HepG2 (cell line): ENCODE data around the gene TEX14.

Experiments
- BHLHE40 ChIP-seq: IDR thresholded peaks from 2 replicates; pipeline ENCODE4 v1.6.1; 2011; ENCODE audit warnings: low read length, improper control_type of control experiment
- CBX5 ChIP-seq: sonication (generic); formaldehyde crosslinking; IDR thresholded peaks from 2 replicates; pipeline ENCODE4 v1.4.0; 2020; ENCODE audit warnings: missing genetic modification reagents, borderline replicate concordance
- RAD21 ChIP-seq: fragments of 450-650 bp; formaldehyde crosslinking; IDR thresholded peaks from 2 replicates; pipeline ENCODE4 v1.5.0; 2020; ENCODE audit warnings: mild to moderate bottlenecking
- ZMYM4 ChIP-seq: sonication (generic); formaldehyde crosslinking; IDR thresholded peaks from 2 replicates; pipeline ENCODE4 v1.8.1; 2023; ENCODE audit warnings: mild to moderate bottlenecking, missing genetic modification reagents
- ZNF775 ChIP-seq: sonication (generic); formaldehyde crosslinking; IDR thresholded peaks from 2 replicates; pipeline ENCODE4 v1.4.0; 2020; ENCODE audit warnings: missing genetic modification reagents, mild to moderate bottlenecking, moderate library complexity, borderline replicate concordance
- TF ChIP-seq, protein P1 (sequence below): sonication (generic); formaldehyde crosslinking; IDR thresholded peaks from 2 replicates; pipeline ENCODE4 v1.5.0; 2020; ENCODE audit warnings: mild to moderate bottlenecking, missing genetic modification reagents, moderate library complexity
- TF ChIP-seq, protein P2 (sequence below), 2 experiments: IDR thresholded peaks; 2 replicates each; pipeline ENCODE4 v1.6.1; 2011 to 2012; ENCODE audit warnings: low read length in 2 of 2, borderline replicate concordance in 1 of 2, low read depth in 1 of 2, mild to moderate bottlenecking in 1 of 2, moderate library complexity in 1 of 2

DNA sequence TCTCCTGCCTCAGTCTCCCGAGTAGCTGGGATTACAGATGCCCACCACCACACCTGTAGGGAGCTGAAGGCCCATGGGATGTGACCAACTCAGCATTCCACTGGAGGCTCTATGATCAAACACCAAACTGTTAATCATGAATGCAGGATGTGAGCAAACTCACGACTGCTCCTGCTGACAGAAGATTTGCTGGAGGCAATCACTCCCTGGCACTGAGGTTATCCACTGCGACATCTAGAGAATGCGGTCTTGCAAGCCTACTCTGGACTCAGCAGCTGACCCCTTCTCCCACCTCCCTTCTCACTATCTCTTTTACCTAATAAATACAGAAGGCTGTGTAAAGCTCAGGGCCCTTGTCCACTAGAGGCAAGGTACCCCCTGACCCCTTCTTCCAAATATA lies 4.9 kb downstream of the TEX14 start:
- TF ChIP-seq ZNF775 (CRISPR knock-in tag) (no peak), ZMYM4 (CRISPR knock-in tag) (no peak), CBX5 (CRISPR knock-in tag) (no peak), RAD21 (CRISPR knock-in tag) (no peak), BHLHE40 (no peak)
- TF ChIP-seq, protein P1, sequence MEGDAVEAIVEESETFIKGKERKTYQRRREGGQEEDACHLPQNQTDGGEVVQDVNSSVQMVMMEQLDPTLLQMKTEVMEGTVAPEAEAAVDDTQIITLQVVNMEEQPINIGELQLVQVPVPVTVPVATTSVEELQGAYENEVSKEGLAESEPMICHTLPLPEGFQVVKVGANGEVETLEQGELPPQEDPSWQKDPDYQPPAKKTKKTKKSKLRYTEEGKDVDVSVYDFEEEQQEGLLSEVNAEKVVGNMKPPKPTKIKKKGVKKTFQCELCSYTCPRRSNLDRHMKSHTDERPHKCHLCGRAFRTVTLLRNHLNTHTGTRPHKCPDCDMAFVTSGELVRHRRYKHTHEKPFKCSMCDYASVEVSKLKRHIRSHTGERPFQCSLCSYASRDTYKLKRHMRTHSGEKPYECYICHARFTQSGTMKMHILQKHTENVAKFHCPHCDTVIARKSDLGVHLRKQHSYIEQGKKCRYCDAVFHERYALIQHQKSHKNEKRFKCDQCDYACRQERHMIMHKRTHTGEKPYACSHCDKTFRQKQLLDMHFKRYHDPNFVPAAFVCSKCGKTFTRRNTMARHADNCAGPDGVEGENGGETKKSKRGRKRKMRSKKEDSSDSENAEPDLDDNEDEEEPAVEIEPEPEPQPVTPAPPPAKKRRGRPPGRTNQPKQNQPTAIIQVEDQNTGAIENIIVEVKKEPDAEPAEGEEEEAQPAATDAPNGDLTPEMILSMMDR (CRISPR knock-in tag) = no peak
- TF ChIP-seq, protein P2, sequence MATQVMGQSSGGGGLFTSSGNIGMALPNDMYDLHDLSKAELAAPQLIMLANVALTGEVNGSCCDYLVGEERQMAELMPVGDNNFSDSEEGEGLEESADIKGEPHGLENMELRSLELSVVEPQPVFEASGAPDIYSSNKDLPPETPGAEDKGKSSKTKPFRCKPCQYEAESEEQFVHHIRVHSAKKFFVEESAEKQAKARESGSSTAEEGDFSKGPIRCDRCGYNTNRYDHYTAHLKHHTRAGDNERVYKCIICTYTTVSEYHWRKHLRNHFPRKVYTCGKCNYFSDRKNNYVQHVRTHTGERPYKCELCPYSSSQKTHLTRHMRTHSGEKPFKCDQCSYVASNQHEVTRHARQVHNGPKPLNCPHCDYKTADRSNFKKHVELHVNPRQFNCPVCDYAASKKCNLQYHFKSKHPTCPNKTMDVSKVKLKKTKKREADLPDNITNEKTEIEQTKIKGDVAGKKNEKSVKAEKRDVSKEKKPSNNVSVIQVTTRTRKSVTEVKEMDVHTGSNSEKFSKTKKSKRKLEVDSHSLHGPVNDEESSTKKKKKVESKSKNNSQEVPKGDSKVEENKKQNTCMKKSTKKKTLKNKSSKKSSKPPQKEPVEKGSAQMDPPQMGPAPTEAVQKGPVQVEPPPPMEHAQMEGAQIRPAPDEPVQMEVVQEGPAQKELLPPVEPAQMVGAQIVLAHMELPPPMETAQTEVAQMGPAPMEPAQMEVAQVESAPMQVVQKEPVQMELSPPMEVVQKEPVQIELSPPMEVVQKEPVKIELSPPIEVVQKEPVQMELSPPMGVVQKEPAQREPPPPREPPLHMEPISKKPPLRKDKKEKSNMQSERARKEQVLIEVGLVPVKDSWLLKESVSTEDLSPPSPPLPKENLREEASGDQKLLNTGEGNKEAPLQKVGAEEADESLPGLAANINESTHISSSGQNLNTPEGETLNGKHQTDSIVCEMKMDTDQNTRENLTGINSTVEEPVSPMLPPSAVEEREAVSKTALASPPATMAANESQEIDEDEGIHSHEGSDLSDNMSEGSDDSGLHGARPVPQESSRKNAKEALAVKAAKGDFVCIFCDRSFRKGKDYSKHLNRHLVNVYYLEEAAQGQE (IDR thresholded peaks at IDR 0.05; ENCODE audit: borderline replicate concordance in 1 of 2, low read depth in 1 of 2, low read length in 2 of 2) = no peak
